GM21737 (cell line): ENCODE data around the gene CCDC50.

Experiments used
- ATAC-seq: cut with Tn5 transposase; IDR thresholded peaks from one replicate; pipeline ENCODE4 v1.9.1; 2021; ENCODE audit warnings: mild to moderate bottlenecking, moderate library complexity; ENCODE audit not compliant: unreplicated experiment

CCDC50 gene

DNA sequence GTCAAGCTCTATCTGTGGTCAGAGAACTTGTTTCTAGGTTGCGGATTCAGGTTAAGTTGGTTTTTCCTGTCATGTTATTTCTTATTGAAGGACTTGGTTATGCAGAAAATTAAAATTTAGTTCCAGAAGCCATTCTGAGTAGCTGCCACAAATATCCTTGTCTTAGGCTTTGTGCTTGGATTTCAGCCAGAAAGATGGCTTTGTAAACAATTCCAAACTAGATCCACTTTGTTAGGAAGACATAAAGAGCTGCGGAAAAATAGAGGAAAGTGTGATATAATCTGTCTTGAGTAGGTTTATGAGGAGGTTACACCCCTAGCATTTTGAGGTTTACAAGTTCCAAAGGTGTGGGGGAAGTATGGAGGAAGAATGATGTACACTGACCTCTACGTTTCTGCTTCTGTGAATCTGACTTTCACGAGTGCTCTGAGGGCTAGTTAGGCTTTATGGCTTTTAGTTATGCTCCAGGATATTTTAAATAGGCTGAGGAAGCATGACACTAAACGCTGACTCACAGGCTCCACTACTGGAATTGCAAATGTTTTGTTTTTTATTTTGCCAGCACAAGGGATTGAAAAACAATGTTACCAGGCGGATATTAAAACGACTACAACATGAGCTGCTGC is 47.4 kb downstream of the CCDC50 start:
- ATAC-seq: no peak

DNA sequence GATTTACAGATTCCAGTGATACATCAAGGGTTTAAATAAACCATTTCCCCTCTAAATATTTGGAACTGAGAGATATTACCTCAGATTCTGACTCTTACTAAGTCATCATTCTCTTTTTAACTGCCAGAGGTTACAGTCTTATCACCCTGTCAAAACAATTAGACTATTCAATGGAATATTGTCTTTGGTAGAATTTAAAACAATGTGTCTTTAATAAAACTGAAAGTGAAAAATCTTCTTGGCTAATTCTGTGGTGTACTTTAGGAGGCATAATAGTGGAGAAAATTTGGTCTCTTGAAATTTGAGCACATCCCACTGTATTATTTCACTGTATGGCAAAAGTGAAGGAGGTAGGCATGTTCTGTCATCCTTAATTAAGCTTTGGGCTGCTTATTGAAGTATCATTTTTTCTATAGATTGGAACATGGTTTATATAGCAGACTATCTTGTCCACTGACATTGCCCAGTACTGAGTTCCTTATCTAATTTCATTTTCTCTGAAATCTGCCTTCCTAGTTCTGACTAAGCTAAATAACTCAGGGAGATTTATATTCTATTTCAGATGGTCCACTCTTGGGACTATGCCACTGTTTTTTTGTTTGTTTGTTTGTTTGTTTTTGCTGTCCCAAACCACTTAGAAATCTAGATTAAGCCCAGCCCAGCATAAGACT is 49.1 kb downstream of the CCDC50 start:
- ATAC-seq: no peak

DNA sequence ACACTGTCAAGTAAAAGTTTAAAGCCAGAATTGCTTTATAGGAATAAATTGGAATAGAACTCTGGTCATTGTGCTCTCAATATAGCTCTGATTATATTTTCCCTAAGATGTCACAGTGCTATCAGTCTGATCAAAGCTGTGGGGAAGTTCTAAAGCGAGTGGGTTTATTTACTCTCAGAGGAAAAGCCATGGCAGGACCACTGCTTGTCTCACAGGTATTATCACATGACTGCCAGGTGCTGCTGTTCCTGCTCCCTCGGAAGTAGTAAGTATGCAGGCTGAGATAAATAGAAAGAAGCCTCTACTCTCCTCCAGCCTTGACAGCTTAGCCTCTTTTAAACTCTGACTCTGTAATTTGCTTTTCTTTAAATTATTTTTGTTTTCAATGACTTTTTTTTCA is 50.3 kb downstream of the CCDC50 start:
- no peak for ATAC-seq

DNA sequence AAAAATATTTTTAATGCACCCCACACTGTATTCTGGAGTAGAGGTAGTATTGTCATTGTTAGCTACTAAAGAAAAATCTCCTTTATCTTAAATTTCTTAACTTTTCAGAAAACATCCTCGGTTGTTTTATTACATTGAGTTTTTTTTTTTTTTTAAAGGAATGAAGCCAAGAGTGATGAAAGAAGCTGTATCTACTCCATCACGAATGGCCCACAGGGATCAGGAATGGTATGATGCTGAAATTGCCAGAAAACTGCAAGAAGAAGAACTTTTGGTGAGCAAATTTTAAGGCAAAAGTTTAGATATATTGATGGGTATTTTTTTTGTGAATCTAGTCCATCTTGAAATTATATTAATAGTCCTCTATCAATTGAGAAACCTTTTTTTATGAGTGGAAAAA is 50.8 kb downstream of the CCDC50 start:
- ATAC-seq: no peak

DNA sequence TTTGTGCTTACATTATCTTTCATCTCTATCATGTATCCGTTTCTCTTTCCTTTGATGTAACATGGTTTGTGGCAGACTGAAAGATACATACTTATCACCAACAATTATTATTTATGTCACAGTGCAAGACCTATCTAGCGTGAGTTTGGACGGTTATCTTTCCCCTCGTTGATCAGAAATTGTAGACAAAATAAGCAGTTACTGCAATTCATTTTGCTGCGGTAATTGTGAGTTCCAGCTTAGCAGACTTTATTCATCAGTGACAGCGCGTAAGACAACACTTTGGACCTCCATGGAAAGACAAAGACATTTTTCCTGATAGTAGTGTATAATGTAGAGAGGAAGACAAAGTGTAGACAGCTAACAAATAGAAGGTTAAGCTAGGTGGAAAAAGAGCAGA is 52.1 kb downstream of the CCDC50 start:
- no peak for ATAC-seq

DNA sequence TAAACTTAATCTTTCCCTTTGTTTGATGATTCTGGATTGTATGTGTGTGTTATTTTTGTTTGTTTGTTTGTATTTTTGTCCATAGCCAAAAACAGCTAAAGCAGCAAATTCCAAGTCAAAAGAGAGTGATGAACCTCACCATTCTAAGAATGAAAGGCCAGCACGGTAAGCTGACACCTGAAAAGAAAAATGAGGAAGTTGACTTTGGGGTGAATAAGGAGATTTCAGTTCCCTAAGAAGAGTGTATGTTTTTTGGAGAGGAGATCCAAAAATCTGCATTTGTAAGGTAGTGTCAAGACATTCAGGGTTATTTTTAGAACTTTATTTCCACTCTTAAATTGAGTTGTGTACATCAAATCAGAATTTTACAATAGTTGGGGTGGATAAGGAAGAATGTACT is 53.5 kb downstream of the CCDC50 start:
- no peak for ATAC-seq

DNA sequence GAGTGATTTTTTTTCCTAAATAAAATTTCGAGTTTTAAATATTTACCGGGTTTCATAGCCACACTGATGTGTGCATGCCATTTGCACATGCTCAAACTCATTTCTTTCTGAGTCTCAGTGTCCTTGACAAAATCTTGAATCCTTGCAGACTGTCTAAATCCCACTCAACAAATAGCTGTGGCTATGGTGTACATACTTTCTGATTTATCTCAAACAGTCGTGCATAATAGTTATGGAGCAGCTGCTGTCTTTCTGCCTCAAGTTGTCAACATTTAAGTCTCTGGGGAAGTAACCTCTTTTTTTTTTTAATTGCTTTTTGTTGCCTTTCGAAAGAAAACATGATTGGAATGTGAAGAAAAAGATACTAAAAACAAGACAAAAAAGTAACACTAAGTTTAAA is 53.9 kb downstream of the CCDC50 start:
- no peak for ATAC-seq

DNA sequence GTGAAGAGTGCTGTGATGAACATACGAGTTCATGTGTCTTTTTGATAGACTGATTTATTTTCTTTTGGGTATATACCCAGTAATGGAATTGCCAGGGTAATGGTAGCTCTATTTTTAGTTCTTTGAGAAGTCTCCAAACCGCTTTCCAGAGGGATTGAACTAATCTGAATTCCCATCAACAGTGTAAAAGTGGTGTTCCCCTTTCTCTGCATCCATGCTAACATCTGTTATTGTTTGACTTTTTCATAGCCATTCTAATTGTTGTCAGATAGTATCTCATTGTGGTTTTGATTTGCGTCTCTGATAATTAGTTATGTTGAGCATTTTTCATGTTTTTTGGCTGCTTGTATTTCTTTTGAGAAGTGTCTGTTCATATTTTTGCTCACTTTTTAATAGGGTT is 55.9 kb downstream of the CCDC50 start:
- no peak for ATAC-seq

DNA sequence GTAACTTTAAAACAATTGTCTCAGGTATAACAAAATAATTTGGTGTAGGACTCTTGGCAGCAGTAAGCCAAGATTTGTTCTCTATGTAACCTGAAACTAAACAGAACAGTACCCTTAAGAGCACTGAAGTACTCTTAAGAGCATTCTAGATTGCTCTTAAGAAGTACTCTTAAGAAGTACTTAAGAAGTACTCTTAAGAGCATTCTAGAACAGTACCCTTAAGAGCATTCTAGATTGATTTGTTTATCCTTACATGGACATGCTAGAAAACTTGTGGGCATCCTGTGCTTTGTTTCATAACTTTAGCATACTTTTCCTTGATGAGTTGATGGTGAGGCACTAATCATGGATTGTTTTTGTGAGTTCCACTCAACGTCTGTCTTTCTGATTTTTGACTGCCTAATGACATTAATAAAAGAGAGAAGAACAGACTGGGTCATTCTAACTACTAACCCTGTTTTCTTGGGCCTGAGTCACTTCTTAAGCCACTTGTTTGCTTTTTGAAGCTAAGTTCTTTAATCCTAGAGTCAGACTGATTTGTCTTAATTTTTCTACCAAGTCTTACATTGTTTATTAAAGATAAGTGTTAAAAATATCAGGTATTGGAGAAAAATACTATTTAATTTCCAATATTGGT is 58.4 kb downstream of the CCDC50 start:
- no peak for ATAC-seq

DNA sequence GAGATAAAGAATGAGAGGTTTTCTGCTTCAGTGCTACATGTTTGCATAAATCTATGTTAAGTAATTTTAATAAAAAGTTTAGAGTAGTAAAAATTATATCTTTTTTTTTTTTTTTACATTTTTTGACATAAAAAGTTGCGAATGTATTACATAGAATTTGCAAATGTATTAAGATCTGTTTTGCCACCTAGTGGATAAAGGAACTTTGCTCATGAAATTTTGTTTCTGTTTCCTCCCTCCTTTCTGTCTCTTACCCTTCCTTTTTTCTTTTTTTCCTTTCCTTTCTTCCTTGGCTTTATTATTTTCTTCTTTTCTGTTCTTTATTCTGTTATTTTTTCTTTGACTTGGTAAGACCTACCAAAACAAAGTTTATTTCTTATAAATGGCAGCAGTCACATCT is 59.6 kb downstream of the CCDC50 start:
- no peak for ATAC-seq

DNA sequence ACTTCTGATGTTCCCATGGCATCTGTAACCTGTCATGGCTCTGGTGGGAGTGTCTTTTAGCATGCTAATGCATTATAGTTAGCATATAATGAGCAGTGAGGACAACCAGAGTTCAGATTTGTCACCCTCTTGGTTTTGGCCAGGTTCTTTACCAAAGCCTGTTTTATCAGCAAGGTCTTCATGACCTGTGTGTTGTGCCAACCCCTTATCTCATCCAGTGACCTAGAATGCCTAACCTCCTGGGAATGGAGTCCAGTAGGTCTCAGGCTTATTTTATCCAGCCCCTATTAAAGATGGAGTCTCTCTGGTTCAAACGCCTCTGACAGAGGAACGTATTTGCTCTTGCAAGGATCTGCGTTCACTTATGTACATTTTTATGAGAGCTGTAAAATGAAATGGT is 61.4 kb downstream of the CCDC50 start:
- no peak for ATAC-seq

DNA sequence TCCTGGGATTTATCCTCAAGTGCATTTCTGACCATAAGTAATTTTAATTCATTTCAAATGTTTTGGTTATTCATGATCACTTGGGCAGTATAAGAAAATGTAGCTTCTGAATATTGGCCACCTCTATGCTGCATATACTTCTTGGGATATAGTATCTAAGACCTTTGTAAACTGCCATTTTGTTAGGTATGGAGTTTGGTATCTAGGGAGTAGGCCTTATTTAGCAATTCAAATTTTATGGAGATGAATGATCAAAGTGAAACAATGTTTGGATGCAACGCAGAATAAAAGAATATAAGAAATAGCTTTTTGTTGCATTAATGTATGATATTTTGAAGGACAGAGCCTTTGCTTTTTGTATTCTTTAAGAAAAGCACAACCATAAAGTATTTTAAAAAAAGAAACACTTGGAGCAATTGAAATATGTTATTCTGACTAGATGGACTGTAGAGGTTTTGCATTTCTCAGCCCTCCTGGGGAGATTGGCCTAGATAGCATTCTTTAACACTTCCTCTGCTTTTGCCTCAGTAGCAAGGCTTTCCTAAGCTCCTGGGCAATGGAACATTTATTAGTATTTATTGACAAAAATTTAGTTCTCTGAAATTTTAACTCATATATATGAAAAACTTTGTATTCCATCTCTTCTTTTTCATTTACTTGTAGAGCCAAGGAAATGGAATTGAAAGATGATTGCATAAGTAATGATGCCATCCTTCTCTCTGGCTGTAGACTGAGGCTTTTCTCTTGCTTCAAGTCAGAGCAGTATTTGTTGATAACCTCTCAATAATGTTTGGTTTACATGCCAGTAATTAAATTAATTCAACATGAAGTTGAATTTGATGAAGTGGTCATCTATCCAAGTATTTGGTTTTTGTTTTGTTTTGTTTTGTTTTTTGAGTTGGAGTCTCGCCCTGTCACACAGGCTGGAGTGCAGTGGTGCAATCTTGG is 62.9 kb downstream of the CCDC50 start:
- ATAC-seq: no peak

DNA sequence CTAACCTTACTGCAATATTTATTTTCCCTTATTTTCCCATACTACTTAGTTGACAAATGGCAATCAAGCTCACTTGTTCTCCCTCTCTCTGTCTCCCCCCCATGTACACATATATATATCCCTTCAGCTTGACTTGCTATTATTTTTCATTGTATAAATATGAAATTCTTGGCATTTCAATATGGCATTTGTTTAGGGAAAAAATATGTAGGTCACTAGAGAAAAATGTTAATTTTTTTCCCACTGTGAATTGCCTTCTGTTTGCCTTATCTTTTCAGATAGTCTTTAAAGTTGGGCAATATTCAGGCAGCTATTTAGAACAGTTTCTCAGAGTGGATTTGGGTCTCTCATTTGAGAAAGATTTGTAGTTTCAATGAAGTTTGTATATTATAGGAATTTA is 64.0 kb downstream of the CCDC50 start:
- ATAC-seq: no peak

DNA sequence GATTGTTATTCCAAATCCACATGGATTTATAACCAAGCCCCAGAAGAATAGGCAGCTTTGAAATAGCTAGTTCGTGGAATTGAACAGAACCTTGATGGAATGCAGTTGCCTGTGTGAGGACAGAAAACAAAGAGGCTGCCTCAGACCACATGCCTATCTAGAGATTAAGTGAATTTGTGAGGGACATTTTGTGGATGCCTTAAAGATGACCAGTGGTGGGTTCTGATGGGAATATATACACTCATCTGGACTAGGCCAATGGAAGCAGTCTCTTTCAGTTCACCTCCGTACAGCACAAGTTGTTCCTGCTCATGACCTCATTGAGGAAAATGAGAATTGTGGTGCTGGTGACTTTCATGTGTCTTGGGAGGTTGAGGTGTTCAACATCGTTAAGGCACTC is 68.6 kb downstream of the CCDC50 start:
- no peak for ATAC-seq

DNA sequence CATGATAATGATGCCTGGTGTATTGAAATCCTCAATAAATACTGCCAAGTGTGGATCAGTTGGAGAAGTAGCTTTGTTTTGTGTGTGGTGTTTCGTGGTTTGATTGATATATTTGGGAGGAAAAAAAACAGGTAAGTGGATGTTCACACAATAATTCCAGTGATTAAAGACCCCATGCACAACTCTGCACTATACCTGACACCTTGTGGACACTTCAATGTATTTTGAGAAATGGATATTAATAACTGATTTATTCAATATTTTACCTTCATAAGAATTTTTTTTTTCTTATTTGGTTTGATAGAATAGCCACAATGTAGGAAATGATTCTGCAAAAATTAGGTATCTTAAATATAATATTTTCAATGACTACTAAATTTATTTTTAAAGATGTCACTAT is 69.4 kb downstream of the CCDC50 start:
- no peak for ATAC-seq

DNA sequence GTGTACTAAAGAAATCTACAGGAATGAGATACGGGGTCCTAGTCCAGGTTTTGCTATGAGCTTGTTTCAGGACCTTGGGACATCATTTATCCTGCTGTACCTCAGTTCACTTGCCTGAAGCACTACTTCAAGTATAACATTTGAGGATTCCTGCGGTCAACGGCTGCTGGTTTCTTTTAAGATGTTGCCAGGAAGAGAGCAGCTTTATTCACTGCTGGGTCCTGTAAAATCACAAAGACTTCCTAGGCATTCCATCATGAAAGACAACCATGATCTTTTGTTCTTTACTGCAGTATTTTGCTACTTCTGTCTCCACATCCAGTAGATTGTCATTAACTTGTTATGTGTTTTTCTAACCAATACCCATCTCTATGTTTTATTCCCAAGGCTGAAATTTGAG is 70.7 kb downstream of the CCDC50 start:
- ATAC-seq: no peak

DNA sequence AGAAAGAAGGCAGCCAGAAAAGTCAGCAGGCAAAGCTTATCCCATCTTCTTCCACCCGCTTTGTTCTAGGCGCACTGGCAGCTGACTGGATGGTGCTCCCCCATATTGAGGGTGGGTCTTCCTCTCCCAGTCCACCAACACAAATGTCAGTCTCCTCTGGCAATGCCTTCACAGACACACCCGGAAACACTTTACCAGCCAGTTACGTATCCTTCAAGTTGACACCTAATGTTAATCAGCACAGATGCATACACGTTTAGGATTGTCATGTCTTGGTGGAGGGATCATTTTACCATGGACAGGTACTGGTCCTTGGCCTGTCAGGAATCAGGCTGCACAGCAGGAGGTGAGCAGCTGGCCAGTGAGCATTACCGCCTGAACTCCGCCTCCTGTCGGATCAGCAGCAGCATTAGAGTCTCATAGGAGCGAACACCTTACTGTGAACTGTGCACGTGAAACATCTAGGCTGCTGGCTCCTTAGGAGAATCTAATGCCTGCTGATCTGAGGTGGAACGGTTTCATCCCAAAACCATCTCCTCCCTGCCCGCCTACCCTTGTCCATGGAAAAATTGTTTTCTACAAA is 72.7 kb downstream of the CCDC50 start:
- ATAC-seq: no peak

DNA sequence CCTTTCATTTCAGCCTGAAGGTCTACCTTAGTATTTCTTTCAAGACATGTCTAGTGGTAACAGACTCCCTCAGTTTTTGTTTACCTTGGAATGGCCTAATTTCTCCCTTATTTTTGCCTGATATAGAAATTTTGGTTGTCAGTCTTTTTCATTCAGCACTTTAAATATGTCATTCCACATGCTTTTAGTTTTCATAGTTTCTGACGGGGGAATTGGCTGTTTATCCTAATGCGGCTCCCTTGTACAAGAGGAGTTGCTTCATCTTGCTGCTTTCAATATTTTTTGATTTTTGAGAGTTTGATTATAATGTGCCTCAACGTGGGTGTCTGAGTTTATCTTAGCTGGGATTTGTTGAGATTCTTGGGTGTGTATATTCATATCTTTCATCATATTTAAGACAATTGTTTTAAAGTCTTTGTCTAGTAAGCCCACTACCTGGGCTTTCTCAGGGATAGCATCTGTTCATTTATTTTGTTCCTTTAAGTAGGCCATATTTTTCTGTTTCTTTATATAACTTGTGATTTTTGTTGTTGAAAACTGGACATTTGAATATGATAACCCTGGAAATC is 80.7 kb downstream of the CCDC50 start:
- ATAC-seq: no peak

DNA sequence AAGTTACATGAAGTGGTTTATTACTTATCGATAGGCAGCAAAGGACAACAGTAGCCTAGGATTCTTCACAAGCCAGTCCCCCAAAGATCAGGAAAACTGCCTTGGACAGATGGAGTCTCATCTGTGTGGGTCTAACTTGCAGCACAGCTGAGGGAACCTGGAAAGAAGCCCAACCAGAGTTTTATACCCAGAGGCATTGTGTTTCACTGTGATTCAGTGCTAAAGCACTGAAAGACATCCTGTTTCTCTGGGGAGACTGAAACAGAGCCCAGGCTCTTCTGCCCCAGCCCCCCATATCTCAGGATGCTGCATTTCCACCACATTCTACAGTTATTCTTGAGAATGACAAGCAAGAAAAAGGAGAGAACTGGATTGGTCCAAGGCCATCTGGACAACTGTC is 83.6 kb downstream of the CCDC50 start:
- no peak for ATAC-seq

DNA sequence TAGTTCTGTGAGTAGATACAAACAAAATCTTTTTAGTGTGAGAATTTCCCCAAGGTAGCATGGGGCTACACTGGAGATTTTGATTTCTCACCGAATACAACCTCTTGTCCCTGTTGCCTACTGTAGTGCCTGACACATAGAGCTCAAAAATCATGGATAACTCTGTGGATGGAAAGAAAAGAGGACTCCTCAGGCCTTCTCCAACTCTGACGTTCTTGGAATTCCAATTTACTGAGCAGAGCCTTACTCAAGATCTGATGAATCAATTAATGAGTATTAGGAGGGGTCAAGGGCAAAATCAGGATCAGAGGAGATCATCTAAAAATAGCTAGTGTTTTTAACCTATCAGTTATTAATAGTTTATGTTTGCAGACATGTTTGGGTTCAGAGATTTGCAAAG is 85.1 kb downstream of the CCDC50 start:
- ATAC-seq: no peak

DNA sequence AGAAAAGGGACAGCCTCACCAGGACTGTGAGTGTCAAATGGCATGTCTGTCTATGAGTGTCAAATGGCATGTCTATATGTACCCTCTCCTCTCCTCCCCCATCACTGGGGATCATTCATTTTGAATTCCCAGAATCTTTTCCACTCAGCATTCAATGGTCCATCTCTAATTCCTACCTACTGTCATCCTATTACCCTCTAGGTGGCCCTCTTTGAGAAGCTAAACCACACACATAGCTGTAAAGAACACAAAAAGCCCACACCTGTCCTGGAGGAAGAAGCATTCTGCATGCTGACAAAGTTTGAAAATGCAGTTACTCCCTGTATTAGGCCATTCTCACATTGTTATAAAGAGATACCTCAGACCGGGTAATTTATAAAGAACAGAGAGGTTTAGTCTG is 85.5 kb downstream of the CCDC50 start:
- ATAC-seq: no peak
